ENCODE data around the gene LAMA3. TPM values are rescaled to one million over a fixed set of nuclear protein-coding genes. Genes with fewer than 3 reads are reported as not detected.

Gene LAMA3
- total RNA-seq, 1 experiment from 2014 or later: 6.4 TPM

DNA sequence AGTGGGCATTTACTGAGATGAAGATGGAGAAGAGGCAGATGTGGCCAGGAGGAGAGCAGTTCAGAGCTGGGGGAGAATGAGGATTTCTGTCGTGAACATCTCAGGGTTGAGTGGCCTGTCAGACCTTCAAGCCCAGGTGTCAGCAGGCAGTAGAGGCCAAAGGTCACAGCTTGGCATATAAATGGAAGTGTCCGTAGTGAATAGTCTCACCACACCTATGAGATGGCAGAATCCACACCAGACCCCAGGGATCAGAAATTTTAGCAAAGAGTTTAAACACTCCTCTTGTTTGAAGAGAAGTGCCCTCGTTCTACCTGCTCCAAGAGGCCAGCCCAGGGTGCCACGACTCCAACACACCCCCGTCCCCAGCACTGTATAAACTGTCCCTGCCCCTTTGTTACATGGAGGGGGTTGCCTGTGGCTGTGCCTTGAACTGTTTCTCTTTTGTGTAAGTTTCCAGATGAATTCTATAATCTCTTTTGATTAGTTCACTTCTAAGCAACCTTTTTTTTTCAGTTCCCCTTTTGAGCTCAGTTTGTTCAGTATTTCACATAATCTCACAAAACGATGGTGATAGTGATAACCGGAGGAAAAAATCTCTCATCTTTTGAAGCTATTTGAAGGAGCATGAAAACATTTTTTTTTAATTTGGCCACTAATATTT is 256.3 kb downstream of the LAMA3 start:
- H3K27me3 ChIP-seq: no peaks in the 10 kb centered on the region
- no peaks in the 10 kb centered on the region for H3K9me3 ChIP-seq
- H3K36me3 ChIP-seq: peaks cover 5% of the 10 kb centered on the region
- no peak for DNase-seq
- no peak overlapping the region for H3K4me3 ChIP-seq

GRCh38 chr18:23949863-23950262 is 260.6 kb downstream of the LAMA3 start:
- Histone ChIP-seq H3K27me3 (no peaks in the 10 kb centered on the region), H3K36me3 (peaks cover 5% of the 10 kb centered on the region), H3K4me3 (no peak overlapping the region), H3K9me3 (no peaks in the 10 kb centered on the region)
- no peak for DNase-seq

- Histone ChIP-seq H3K36me3 (peaks cover 7% of the 10 kb centered on the region), H3K9me3 (no peaks in the 10 kb centered on the region), H3K4me3 (no peak overlapping the region), H3K27me3 (no peaks in the 10 kb centered on the region)
- no peak for DNase-seq
Observed at GRCh38 chr18:23950644-23951043, 261.4 kb downstream of the LAMA3 start.

DNA sequence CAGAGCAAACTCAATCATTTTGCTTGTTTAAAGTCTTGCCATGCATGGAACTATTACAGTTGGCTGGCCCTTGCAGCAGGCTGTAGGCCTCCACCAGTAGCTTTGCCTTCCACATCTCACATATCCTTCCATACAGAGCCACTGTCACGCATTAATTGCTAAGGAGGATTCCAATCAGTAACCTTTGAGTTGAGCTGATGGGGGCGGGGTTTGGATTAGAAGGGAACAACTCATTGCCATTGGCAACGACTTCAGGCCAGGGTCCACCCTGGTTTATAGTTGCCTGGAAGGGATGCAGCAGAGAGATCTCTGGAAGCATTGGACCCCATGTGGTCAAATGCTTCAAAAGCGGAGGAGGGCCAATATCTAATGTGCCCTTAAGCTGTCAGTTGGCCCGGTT is 262.0 kb downstream of the LAMA3 start:
- H3K27me3 ChIP-seq: no peaks in the 10 kb centered on the region
- DNase-seq: no peak
- peaks cover 8% of the 10 kb centered on the region for H3K36me3 ChIP-seq
- no peak overlapping the region for H3K4me3 ChIP-seq
- no peaks in the 10 kb centered on the region for H3K9me3 ChIP-seq

DNA sequence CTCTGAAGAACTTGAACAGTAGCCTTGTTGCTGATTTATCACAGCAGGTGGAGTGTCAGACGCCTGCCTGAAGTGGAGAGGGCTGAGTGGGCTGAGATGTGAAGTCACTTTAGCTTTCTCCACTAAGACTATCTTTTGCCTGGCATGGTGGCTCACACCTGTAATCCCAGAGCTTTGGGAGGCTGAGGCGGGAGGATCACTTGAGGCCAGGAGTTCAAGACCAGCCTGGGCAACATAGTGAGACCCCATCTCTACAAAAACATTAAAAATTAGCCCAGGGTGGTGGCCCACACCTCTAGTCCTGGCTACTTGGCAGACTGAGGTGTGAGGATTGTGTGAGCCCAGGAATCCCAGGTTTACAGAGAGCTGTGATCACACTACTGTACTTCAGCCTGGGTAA is 264.7 kb downstream of the LAMA3 start:
- Histone ChIP-seq H3K9me3 (no peaks in the 10 kb centered on the region), H3K4me3 (no peak overlapping the region), H3K36me3 (peaks cover 5% of the 10 kb centered on the region), H3K27me3 (no peaks in the 10 kb centered on the region)
- DNase-seq: no peak

GRCh38 chr18:23956483-23956882 is 267.2 kb downstream of the LAMA3 start:
- peaks cover 3% of the 10 kb centered on the region; the same call in 1 of the 2 replicates for H3K36me3 ChIP-seq
- DNase-seq: no peak
- H3K9me3 ChIP-seq: no peaks in the 10 kb centered on the region
- no peak overlapping the region for H3K4me3 ChIP-seq
- H3K27me3 ChIP-seq: no peaks in the 10 kb centered on the region

DNA sequence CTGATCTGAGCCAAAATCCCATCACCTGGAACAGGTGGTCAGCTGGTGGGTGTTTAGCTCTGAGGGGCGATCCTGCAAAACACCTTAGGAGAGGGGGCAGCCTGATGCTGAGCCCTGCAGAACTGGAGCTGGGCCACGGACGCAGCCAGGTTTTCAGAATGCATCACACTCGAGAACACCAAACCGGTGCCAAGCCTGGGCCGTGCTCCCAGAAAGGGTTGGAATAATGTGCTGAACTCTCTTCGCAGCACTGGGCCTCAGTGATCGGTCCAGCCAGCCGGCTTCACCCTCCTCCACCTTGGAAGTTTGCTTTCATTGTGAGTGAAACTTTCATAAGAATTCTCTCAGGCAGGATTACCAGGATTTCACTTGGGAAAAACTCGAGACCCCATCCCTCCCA is 268.8 kb downstream of the LAMA3 start:
- Histone ChIP-seq H3K36me3 (peaks cover 3% of the 10 kb centered on the region; the same call in 1 of the 2 replicates), H3K27me3 (no peaks in the 10 kb centered on the region), H3K9me3 (no peaks in the 10 kb centered on the region), H3K4me3 (no peak overlapping the region)
- peak; percentile 79 for DNase-seq

DNA sequence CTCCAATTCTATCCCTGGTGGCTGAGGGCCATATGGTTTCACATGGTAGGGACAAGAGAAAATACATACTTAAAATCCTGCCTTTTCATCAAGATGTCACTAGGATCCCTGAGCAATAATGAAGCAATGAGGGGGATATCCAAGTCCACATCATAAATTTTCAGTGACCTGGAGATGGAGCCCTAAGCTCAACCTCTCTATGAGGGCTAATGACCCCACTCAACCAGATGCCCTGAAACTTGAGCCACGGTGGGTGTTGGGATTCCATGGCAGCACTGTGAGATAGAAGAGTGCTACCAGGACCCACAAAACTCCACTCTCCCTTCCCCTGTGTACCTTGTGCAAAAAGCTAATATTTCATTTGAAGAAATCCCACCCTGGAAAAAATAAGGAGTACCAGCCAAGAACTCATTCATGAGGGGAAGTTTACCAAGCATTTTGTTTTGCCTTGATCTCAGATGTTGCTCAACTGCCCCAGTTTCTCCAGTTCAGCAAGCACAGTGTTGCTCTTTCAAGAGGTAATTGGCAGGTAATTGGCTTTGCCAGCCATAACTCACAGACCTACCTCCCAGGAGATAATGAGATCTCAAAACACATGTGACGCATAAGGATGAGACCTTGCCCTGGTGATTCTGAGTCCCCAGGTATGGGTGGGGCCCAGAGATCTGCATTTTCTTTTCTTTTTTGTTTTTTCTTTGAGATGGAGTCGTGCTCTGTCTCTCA is 274.4 kb downstream of the LAMA3 start:
- no peak for DNase-seq
- H3K9me3 ChIP-seq: no peaks in the 10 kb centered on the region

DNA sequence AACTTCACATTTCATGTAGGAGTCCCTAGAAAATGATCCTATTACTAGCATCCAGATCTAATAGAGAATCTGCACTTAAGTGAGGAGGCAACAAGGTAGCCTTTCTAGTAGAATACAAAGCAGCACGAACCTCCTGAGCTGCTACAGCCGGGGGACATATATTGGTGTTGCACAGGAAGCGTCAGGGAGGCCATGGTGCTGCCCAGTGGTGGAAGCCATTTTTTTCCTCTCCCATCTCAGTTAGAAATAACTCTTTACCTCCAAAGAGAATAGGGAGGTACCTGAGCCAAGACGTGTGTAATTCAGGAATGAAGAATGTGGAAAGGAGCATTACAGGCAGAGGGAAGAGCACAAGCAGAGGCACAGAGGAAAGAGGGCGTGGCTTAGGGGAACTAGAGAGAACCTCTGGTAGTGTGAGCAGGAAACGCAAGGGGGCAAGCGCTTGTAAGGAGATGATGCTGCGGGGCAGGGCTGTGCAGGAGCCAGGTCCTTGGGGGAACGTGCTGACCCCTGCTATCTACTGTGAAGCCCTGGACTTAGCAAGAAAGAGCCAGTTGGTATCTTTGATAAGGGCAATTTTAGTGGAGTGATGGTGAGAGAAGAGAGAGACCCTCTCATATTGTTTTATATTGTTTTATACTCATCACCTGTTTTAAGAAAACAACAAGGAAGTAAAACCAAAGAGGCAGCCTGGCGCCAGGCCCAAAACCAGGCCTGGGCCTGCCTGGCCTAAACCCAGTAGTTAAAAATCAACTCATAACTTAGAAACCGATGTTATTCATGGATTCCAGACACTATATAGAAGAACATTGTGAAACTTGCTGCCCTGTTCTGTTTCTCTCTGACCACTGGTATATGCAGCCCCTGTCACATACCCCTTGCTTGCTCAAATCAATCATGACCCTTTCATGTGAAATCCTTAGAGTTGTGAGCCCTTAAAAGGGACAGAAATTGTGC is 275.3 kb downstream of the LAMA3 start:
- Histone ChIP-seq H3K9me3 (no peaks in the 10 kb centered on the region), H3K4me3 (no peak overlapping the region)
- no peak for DNase-seq

More for the DNA sequence above, 274.4 kb downstream of the LAMA3 start:
- H3K27me3 ChIP-seq: no peaks in the 10 kb centered on the region
- H3K36me3 ChIP-seq: no peaks in the 10 kb centered on the region
- no peak overlapping the region for H3K4me3 ChIP-seq

DNA sequence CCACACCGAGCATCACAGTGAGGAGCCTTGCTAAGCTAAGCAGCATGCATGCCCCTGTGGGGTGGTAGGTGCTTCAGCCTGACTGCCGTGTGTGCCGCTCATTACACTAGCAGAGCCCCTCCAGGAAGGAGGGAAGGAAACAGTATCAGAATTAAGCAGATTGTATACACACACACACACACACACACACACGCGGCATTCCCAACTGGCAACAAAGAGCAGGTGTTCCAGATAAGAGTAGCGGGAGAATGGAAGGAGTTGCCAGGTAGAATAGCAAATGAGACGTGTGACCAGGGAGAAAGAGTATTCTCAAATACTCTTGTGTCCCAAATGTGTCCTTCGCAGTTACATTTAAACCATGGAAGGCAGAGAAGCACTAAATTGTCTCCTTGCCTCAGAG is 277.7 kb downstream of the LAMA3 start:
- Histone ChIP-seq H3K27me3 (no peaks in the 10 kb centered on the region), H3K9me3 (no peaks in the 10 kb centered on the region), H3K4me3 (no peak overlapping the region), H3K36me3 (no peaks in the 10 kb centered on the region)
- DNase-seq: no peak

More for the DNA sequence above, 275.3 kb downstream of the LAMA3 start:
- Histone ChIP-seq H3K27me3 (no peaks in the 10 kb centered on the region), H3K36me3 (no peaks in the 10 kb centered on the region)

- no peaks in the 10 kb centered on the region for H3K27me3 ChIP-seq
- DNase-seq: no peak
Observed at GRCh38 chr18:23967321-23968089, 278.3 kb downstream of the LAMA3 start.

DNA sequence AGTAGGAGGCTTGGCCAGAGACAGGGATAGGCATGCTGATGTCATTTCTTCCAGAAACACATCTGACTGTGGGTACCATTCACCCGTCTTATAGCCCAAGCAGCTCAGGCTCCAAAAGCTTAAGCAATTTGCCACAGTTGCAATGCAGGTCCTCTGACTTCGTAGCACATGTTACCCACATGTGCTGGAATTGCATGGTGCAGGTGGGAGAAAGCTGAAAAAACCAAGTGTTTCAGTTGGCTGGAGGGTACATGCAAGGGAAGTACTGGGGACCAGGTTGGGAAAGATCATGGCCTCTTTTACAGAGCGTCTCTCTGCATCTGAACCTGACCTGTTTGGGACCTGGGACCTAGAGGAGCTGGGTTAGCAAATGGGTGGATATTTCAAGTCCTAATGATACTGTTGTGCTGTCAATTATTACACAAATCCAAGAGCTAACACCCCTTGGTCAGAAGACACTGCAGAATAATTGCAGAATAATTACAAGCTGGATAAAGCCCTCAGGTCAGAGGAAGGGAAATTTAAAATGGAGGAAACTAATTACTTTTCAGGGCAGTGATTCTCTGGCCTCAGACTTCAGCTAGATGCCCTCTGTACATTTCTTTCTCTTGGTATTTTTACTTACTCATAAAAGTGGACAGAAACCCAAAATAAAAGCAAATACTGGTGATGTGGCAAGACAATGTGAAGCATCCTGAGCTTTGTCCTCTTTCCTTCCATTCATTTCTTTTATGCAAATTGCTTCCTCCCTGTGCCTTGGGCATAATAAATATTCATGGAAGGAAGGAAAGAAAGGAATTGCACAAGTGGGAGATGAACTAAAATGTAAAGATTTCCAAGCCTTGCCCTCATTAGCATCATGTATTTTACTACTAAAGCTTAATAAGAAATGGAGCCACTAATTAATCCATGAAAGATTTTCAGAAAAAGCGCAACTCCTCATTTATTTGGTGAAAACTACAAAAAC is 279.7 kb downstream of the LAMA3 start:
- H3K36me3 ChIP-seq: no peaks in the 10 kb centered on the region
- no peak overlapping the region for H3K4me3 ChIP-seq
- DNase-seq: no peak
- no peaks in the 10 kb centered on the region for H3K27me3 ChIP-seq
- no peaks in the 10 kb centered on the region for H3K9me3 ChIP-seq

More at GRCh38 chr18:23967321-23968089, 278.3 kb downstream of the LAMA3 start:
- no peak overlapping the region for H3K4me3 ChIP-seq
- H3K36me3 ChIP-seq: no peaks in the 10 kb centered on the region
- H3K9me3 ChIP-seq: no peaks in the 10 kb centered on the region

- no peak overlapping the region for H3K4me3 ChIP-seq
- no peaks in the 10 kb centered on the region for H3K36me3 ChIP-seq
Observed at GRCh38 chr18:23969664-23970063, 280.4 kb downstream of the LAMA3 start.

GRCh38 chr18:23970161-23971096 is 281.2 kb downstream of the LAMA3 start:
- H3K4me3 ChIP-seq: no peak overlapping the region
- DNase-seq: no peak
- H3K9me3 ChIP-seq: no peaks in the 10 kb centered on the region
- no peaks in the 10 kb centered on the region for H3K36me3 ChIP-seq
- H3K27me3 ChIP-seq: no peaks in the 10 kb centered on the region

More at GRCh38 chr18:23969664-23970063, 280.4 kb downstream of the LAMA3 start:
- DNase-seq: no peak
- Histone ChIP-seq H3K9me3 (no peaks in the 10 kb centered on the region), H3K27me3 (no peaks in the 10 kb centered on the region)
